GM12891 (cell line): Measurements from ENCODE around the gene CCDC54.

ENCODE experiments used
- POLR2A ChIP-seq: IDR thresholded peaks from 2 replicates; pipeline ENCODE4 v1.6.1; 2011; ENCODE audit warnings: low read depth, low read length, control low read depth
- POLR2AphosphoS5 ChIP-seq: IDR thresholded peaks from 2 replicates; pipeline ENCODE4 v1.6.1; 2011; ENCODE audit warnings: low read depth, low read length, control low read depth
- SPI1 ChIP-seq: IDR thresholded peaks from 2 replicates; pipeline ENCODE4 v1.6.1; 2011; ENCODE audit warnings: low read depth, low read length, control low read depth
- TAF1 ChIP-seq: IDR thresholded peaks from 2 replicates; pipeline ENCODE4 v1.6.1; 2011; ENCODE audit warnings: low read depth, low read length, control low read depth

- TF ChIP-seq TAF1 (no peak), POLR2A (no peak), POLR2AphosphoS5 (no peak), SPI1 (no peak)
Observed at GRCh38 chr3:107407355-107407754, 30.1 kb downstream of the CCDC54 start.
